HEK293T (cell line): ENCODE measurements around the gene TRIM33.
"Not testable (repeated sequence)": the region's sequence is repeated elsewhere in the genome, so short reads cannot be mapped to it uniquely, and the experiment has no call there.

Experiments
- BHLHE40 ChIP-seq: fragments of 450-650 bp; IDR thresholded peaks from 2 replicates; pipeline ENCODE4 v1.6.1; 2016; ENCODE audit warnings: mild to moderate bottlenecking, moderate library complexity, borderline replicate concordance
- SP1 ChIP-seq: fragments of 450-650 bp; IDR thresholded peaks from 2 replicates; pipeline ENCODE4 v1.6.1; 2017

DNA sequence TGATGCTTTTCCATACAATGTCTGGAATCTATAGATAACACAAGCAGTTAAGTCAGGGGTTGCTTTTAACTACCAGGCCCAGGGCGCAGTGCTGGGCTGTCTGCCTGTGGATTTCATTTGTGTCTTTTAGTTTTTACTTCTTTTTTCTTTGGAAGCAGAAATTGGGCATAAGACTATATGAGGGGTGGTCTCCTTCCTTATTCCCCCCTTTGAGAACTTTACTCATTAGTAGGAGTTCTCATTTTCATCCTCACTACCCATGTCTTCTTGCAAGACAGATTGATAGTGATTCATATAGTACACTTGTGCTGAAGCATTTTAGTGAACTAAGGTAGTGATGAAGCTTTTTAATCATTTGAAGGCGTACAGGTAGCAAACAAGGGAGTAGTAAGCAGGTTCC lies 147.8 kb downstream of the TRIM33 start:
- not testable (repeated sequence) for TF ChIP-seq SP1, BHLHE40
